HG02981 (cell line): ENCODE data around the gene ADAMTSL1.

Experiments used
- ATAC-seq: cut with Tn5 transposase; IDR thresholded peaks from one replicate; pipeline ENCODE4 v1.9.1; 2021; ENCODE audit warnings: mild to moderate bottlenecking, moderate library complexity; ENCODE audit not compliant: unreplicated experiment

The ADAMTSL1 gene

GRCh38 chr9:18495065-18495464 lies 21.1 kb downstream of the ADAMTSL1 start:
- no peak for ATAC-seq

- no peak for ATAC-seq
Measured at GRCh38 chr9:18496256-18497000, 22.5 kb downstream of the ADAMTSL1 start.

- no peak for ATAC-seq
Measured at GRCh38 chr9:18499062-18499461, 25.1 kb downstream of the ADAMTSL1 start.

- no peak for ATAC-seq
Measured at GRCh38 chr9:18499980-18500379, 26.0 kb downstream of the ADAMTSL1 start.

GRCh38 chr9:18500451-18500850 lies 26.5 kb downstream of the ADAMTSL1 start:
- no peak for ATAC-seq

GRCh38 chr9:18501949-18502348 lies 28.0 kb downstream of the ADAMTSL1 start:
- ATAC-seq: no peak

GRCh38 chr9:18502546-18502945 lies 28.6 kb downstream of the ADAMTSL1 start:
- no peak for ATAC-seq

- no peak for ATAC-seq
Measured at GRCh38 chr9:18504707-18505106, 30.8 kb downstream of the ADAMTSL1 start.

- ATAC-seq: no peak
Measured at GRCh38 chr9:18507151-18507550, 33.2 kb downstream of the ADAMTSL1 start.

- no peak for ATAC-seq
Measured at GRCh38 chr9:18516514-18516913, 42.6 kb downstream of the ADAMTSL1 start.

GRCh38 chr9:18516965-18517364 lies 43.0 kb downstream of the ADAMTSL1 start:
- no peak for ATAC-seq

- no peak for ATAC-seq
Measured at GRCh38 chr9:18520416-18521047, 46.6 kb downstream of the ADAMTSL1 start.

GRCh38 chr9:18526685-18527084 lies 52.7 kb downstream of the ADAMTSL1 start:
- ATAC-seq: no peak

- no peak for ATAC-seq
Measured at GRCh38 chr9:18531136-18532065, 57.4 kb downstream of the ADAMTSL1 start.

- no peak for ATAC-seq
Measured at GRCh38 chr9:18534611-18535010, 60.7 kb downstream of the ADAMTSL1 start.

GRCh38 chr9:18536554-18536953 lies 62.6 kb downstream of the ADAMTSL1 start:
- ATAC-seq: no peak

GRCh38 chr9:18539203-18539693 lies 65.3 kb downstream of the ADAMTSL1 start:
- ATAC-seq: no peak

GRCh38 chr9:18542837-18543405 lies 69.0 kb downstream of the ADAMTSL1 start:
- no peak for ATAC-seq

GRCh38 chr9:18543406-18544192 lies 69.6 kb downstream of the ADAMTSL1 start:
- ATAC-seq: no peak

GRCh38 chr9:18544456-18544855 lies 70.5 kb downstream of the ADAMTSL1 start:
- no peak for ATAC-seq
